ENCODE results near the gene WDR41.

GRCh38 chr5:77425998-77426659 lies 66.0 kb downstream of the WDR41 start:
- no peak for TF ChIP-seq ZNF532 (CRISPR knock-in tag; IDR thresholded peaks at IDR 0.05; ENCODE audit: borderline replicate concordance)
- TF ChIP-seq USF1 (CRISPR knock-in tag; IDR thresholded peaks at IDR 0.05) = no peak
